Coronary artery (tissue), 2 donors: ENCODE results near the gene VASN.
A peak's percentile ranks its signal among the peaks of the same experiment; 100 is the strongest.
"Not testable (repeated sequence)": the region's sequence is repeated elsewhere in the genome, so short reads cannot be mapped to it uniquely, and the experiment has no call there.

Source experiments
- DNase-seq: peaks from one replicate; pipeline ENCODE4 v3.0.0-alpha.2; 2017; ENCODE audit warnings: low spot score
- H3K27ac ChIP-seq, 2 donors: fragments of 200-600 bp; sonication (generic); one replicate each; pipeline ENCODE4 v1.5.1; 2016 to 2019
- H3K4me3 ChIP-seq: fragments of 200-600 bp; sonication (generic); 2 replicates; pipeline ENCODE4 v1.5.1; 2016; ENCODE audit warnings: mild to moderate bottlenecking, moderate library complexity
- TF ChIP-seq, protein P1 (sequence below): fragments of 200-600 bp; sonication (generic); IDR thresholded peaks from one replicate; pipeline ENCODE4 v1.5.1; 2019; ENCODE audit warnings: antibody characterized with exemption

VASN gene

DNA sequence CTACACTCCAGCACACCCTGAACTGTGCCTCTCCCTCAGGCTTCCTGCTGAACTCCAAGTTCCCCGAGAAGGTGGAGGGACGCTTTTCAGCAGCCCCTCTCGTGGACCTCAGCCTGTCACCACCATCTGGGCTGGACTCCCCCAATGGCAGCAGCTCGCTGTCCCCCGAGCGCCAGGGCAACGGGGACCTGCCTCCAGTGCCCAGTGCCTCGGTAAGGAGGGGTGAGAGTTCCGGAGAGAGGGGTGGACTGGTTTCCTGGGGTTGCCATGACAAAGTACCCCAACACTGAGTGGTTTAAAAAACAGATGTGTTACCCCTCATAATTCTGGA lies 38.4 kb upstream of the VASN start:
- Histone ChIP-seq H3K27ac (no peak overlapping the region), H3K4me3 (no peak overlapping the region)
- no peak for DNase-seq
- TF ChIP-seq, protein P1, sequence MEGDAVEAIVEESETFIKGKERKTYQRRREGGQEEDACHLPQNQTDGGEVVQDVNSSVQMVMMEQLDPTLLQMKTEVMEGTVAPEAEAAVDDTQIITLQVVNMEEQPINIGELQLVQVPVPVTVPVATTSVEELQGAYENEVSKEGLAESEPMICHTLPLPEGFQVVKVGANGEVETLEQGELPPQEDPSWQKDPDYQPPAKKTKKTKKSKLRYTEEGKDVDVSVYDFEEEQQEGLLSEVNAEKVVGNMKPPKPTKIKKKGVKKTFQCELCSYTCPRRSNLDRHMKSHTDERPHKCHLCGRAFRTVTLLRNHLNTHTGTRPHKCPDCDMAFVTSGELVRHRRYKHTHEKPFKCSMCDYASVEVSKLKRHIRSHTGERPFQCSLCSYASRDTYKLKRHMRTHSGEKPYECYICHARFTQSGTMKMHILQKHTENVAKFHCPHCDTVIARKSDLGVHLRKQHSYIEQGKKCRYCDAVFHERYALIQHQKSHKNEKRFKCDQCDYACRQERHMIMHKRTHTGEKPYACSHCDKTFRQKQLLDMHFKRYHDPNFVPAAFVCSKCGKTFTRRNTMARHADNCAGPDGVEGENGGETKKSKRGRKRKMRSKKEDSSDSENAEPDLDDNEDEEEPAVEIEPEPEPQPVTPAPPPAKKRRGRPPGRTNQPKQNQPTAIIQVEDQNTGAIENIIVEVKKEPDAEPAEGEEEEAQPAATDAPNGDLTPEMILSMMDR, result no peak

DNA sequence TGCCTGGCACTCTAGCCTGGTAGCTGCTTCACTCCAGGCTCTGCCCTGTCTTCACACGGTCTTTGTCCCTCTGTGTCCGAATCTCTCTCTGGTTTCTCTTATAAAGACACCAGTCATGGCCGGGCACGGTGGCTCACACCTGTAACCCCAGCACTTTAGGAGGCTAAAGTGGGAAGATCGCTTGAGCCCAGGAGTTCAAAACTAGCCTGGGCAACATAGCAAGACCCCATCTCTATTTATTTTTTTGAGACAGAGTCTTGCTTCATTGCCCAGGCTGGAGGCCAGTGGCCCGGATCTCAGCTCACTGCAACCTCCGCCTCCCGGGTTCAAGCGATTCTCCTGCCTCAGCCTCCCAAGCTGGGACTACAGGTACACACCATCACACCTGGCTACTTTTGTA lies 37.9 kb upstream of the VASN start:
- DNase-seq, H3K4me3 ChIP-seq, H3K27ac ChIP-seq: not testable (repeated sequence)

DNA sequence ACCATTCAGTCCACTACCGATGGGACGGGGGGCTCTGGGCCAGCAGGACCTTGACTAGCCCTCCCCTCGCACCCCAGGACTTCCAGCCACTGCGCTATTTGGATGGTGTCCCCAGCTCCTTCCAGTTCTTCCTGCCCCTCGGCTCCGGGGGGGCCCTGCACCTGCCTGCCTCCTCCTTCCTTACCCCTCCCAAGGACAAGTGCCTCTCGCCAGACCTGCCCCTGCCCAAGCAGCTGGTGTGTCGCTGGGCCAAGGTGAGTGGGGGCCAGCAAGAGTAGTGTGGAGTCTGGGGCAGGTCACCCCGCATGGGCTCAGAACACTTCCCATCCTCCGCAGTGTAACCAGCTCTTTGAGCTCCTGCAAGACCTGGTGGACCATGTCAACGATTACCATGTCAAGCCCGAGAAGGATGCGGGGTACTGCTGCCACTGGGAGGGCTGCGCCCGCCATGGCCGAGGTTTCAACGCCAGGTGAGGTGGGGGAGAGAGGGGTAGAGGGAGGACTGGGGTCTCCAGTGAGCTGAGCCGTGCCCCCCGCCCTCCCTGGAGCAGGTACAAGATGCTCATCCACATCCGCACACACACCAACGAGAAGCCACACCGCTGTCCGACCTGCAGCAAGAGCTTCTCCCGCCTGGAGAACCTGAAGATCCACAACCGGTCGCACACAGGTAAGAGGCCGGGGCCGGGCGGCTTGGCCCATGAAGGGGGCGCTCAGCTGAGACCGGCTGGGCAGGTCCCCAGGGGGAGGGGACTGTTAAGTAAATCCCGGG lies 36.7 kb upstream of the VASN start:
- H3K4me3 ChIP-seq, result no peak overlapping the region
- DNase-seq, result no peak
- TF ChIP-seq, protein P1, result no peak
- H3K27ac ChIP-seq, result no peak overlapping the region

- TF ChIP-seq, protein P1, result no peak
- no peak overlapping the region for H3K27ac ChIP-seq
- no peak for DNase-seq
These were observed 34.7 kb upstream of the VASN start for GRCh38 chr16:4336701-4337539.

DNA sequence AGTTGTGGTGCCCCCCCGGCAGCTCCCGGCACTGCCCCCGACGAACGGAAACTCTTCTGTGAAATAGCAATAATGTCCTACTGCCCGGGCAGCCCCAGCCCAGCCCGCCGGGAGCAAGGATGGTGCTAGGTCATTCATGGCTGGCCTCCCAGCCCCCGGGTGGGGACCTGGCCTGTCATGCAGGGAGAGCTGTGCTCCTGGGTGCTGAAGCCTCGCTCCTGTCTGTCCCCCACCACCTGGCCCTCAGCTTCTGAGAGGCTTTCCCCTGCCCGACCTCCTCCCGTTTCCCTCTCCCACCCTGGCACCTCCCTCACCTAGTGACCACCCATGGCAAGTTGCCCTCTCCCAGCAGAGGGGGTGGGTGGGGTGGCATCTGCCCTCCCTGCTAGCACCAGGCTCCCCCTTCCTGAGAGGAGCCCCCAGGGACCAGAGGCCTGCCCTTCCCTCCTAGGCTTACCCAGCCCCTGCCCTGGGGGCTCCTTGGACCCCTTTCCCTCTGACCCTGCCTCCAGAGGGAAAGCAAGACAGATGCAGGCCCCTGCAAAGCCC lies 34.0 kb upstream of the VASN start:
- TF ChIP-seq, protein P1, result no peak
- Histone ChIP-seq H3K27ac (no peak overlapping the region), H3K4me3 (no peak overlapping the region)
- DNase-seq, result no peak

More at GRCh38 chr16:4336701-4337539, 34.7 kb upstream of the VASN start:
- H3K4me3 ChIP-seq, result no peak overlapping the region

GRCh38 chr16:4338125-4338582 lies 33.5 kb upstream of the VASN start:
- Histone ChIP-seq H3K27ac (peak overlapping the region in 1 of 2 donors; percentile 29), H3K4me3 (no peak overlapping the region)
- DNase-seq, result no peak
- TF ChIP-seq, protein P1, result no peak

DNA sequence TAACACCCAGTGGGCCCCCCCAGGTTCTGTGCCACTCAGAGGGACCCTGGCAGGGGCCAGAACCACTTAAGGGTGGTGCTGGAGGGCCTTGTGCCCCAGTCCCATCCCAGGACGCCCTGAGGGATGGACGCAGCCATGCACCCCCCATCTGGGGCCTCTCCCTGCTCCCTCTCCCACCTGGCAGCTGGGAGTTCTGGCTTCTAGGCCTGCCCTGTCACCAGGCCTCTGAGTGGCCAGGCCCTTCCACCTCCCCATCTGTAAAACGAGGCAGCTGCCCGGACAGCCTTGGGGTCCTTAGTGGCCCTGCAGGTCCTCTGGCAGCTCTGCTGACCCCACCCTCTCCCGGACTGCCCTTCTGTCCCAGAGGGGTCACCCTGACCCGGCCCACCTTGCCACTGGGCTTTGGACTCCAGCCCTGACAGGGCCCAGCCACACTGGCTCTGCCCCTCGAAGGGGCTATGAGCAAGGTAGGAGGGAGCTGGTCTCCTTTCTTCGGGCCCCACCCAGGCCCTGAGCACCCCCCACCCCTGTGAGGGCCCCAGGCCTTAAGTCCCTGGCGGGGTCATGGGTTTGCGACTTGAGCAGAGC lies 32.8 kb upstream of the VASN start:
- no peak for DNase-seq
- peak overlapping the region in 1 of 2 donors; percentile 29 for H3K27ac ChIP-seq
- TF ChIP-seq, protein P1, result no peak
- no peak overlapping the region for H3K4me3 ChIP-seq
